Esophagus muscularis mucosa (tissue), 4 donors: Measurements from ENCODE around the gene MRPS22. TPM values are rescaled to one million over a fixed set of nuclear protein-coding genes. Genes with fewer than 3 reads are reported as not detected.
A peak's percentile ranks its signal among the peaks of the same experiment; 100 is the strongest.

Source experiments
- DNase-seq: peaks from one replicate; pipeline ENCODE4 v3.0.0-alpha.2; 2017; ENCODE audit errors: extremely low spot score
- H3K27ac ChIP-seq, 4 donors: fragments of 200-600 bp; sonication (generic); replicated peaks in 1 of 4; 1 replicate in 3 of 4; 2 replicates in 1 of 4; pipeline ENCODE4 v1.5.1; 2016 to 2019; ENCODE audit warnings: mild to moderate bottlenecking in 1 of 4
- H3K27me3 ChIP-seq, 4 donors: fragments of 200-600 bp; sonication (generic); one replicate each; pipeline versions ENCODE4 v1.5.1 to v1.6.0; 2016 to 2019
- H3K36me3 ChIP-seq, 4 donors: fragments of 200-600 bp; sonication (generic); one replicate each; pipeline ENCODE4 v1.5.1; 2016 to 2019
- H3K4me1 ChIP-seq, 4 donors: fragments of 200-600 bp; sonication (generic); one replicate each; pipeline ENCODE4 v1.5.1; 2016 to 2019
- H3K4me3 ChIP-seq, 4 donors: fragments of 200-600 bp; sonication (generic); 1 replicate in 2 of 4; 2 replicates in 2 of 4; pipeline ENCODE4 v1.5.1; 2016 to 2019; ENCODE audit warnings: mild to moderate bottlenecking in 4 of 4, moderate library complexity in 1 of 4
- H3K9me3 ChIP-seq, 4 donors: fragments of 200-600 bp; sonication (generic); 1 replicate in 3 of 4; 2 replicates in 1 of 4; pipeline ENCODE4 v1.5.1; 2016 to 2019
- CTCF ChIP-seq, 3 experiments: fragments of 200-600 bp in 2 of 3; fragments of 450-650 bp in 1 of 3; sonication (generic) in 2 of 3; IDR thresholded peaks; one replicate each; pipeline ENCODE4 v1.5.1; 2017 to 2019; ENCODE audit warnings: antibody characterized with exemption in 3 of 3, mild to moderate bottlenecking in 2 of 3, moderate library complexity in 1 of 3
- EP300 ChIP-seq: sonication (generic); formaldehyde crosslinking; IDR thresholded peaks from one replicate; pipeline ENCODE4 v1.6.1; 2017; ENCODE audit warnings: antibody characterized with exemption
- POLR2A ChIP-seq: fragments of 450-650 bp; IDR thresholded peaks from one replicate; pipeline ENCODE4 v1.6.1; 2017; ENCODE audit warnings: antibody characterized with exemption, moderate library complexity, mild to moderate bottlenecking, low read depth
- POLR2AphosphoS5 ChIP-seq, 2 donors: sonication (generic); formaldehyde crosslinking; IDR thresholded peaks; one replicate each; pipeline ENCODE4 v1.6.1; 2017; ENCODE audit warnings: antibody characterized with exemption in 2 of 2
- WGBS: methylation state at CpG from one replicate; pipeline ENCODE4 v1.1.5; 2018; 5-methylcytosine and 5-hydroxymethylcytosine counted together
- intact Hi-C: fragments of 100-400 bp; cut with DNase I; formaldehyde crosslinking; loops from one replicate; pipeline ENCODE4 v1.15.1; 2023
- total RNA-seq, 4 donors: library from RNA; depleted of rRNA; stranded (reverse); fragments of >200 nt; gene quantifications; one replicate each; pipeline versions ENCODE4 v1.1.0 to v1.2.1, GENCODE V29; 2016

Gene MRPS22
- total RNA-seq: 10 to 100 TPM; 37.0 to 50.9 (median 45.8) TPM

GRCh38 chr3:139343895-139344856, at the start of gene MRPS22:
TSS of gene MRPS22 (plus strand) at chr3:139344020. CDS start at chr3:139344027, 7 bp downstream.
- H3K27ac ChIP-seq: peak within 1 kb of the TSS; percentile 75 to 81 (median 80)
- under 1% methylated on average over 14 of the region's 37 CpGs for whole genome bisulfite sequencing
- peaks cover 0 to 7% (median 0%) of the 10 kb centered on the region in 4 donors for H3K27me3 ChIP-seq
- H3K36me3 ChIP-seq: peaks cover 19 to 27% (median 25%) of the 10 kb centered on the region in 4 donors
- DNase-seq: no peak
- peak within 1 kb of the TSS; percentile 68 to 95 (median 86) for H3K4me3 ChIP-seq
- intact Hi-C loops: no loop called here
- H3K9me3 ChIP-seq: no peaks in the 10 kb centered on the region
- TF ChIP-seq POLR2AphosphoS5 (IDR thresholded peaks at IDR 0.05): peak; percentile 61 to 86
- no peak for TF ChIP-seq EP300
- H3K4me1 ChIP-seq: peaks cover 15 to 29% (median 25%) of the 10 kb centered on the region in 4 donors

GRCh38 chr3:139295040-139295439, 48.8 kb upstream of the MRPS22 start:
- intact Hi-C loops: no loop called here
- 63% methylated on average over 5 of the region's 5 CpGs for WGBS
- no peak for TF ChIP-seq POLR2A
- no peak for TF ChIP-seq POLR2AphosphoS5 (IDR thresholded peaks at IDR 0.05)
- no peak for TF ChIP-seq CTCF (IDR thresholded peaks at IDR 0.05)
- no peak for TF ChIP-seq EP300

GRCh38 chr3:139296141-139296718, 47.6 kb upstream of the MRPS22 start:
- Histone ChIP-seq H3K27me3 (no peaks in the 10 kb centered on the region), H3K27ac (no peak overlapping the region), H3K4me1 (no peaks in the 10 kb centered on the region), H3K36me3 (no peaks in the 10 kb centered on the region), H3K4me3 (no peak overlapping the region), H3K9me3 (no peaks in the 10 kb centered on the region)
- 85% methylated on average over 9 of the region's 9 CpGs for WGBS
- intact Hi-C loops: no loop called here
- DNase-seq: no peak
- no peak for TF ChIP-seq CTCF (IDR thresholded peaks at IDR 0.05)
- no peak for TF ChIP-seq POLR2AphosphoS5 (IDR thresholded peaks at IDR 0.05)
- no peak for TF ChIP-seq POLR2A
- no peak for TF ChIP-seq EP300

More at GRCh38 chr3:139295040-139295439, 48.8 kb upstream of the MRPS22 start:
- H3K27ac ChIP-seq: no peak overlapping the region
- no peaks in the 10 kb centered on the region for H3K27me3 ChIP-seq
- no peaks in the 10 kb centered on the region for H3K9me3 ChIP-seq
- no peaks in the 10 kb centered on the region for H3K4me1 ChIP-seq
- H3K36me3 ChIP-seq: no peaks in the 10 kb centered on the region
- DNase-seq: no peak
- H3K4me3 ChIP-seq: no peak overlapping the region

- TF ChIP-seq CTCF (IDR thresholded peaks at IDR 0.05): no peak
- no peak for TF ChIP-seq POLR2AphosphoS5 (IDR thresholded peaks at IDR 0.05)
- TF ChIP-seq EP300: no peak
- no peak for TF ChIP-seq POLR2A
- intact Hi-C loops: no loop called here
- H3K4me3 ChIP-seq: no peak overlapping the region
- H3K27ac ChIP-seq: no peak overlapping the region
- WGBS: 88% methylated on average over 6 of the region's 6 CpGs
- no peaks in the 10 kb centered on the region for H3K9me3 ChIP-seq
- no peaks in the 10 kb centered on the region for H3K36me3 ChIP-seq
- DNase-seq: no peak
- H3K4me1 ChIP-seq: peaks cover 0 to 7% (median 0%) of the 10 kb centered on the region in 4 donors
- H3K27me3 ChIP-seq: no peaks in the 10 kb centered on the region
Observed at GRCh38 chr3:139297588-139298311, 46.1 kb upstream of the MRPS22 start.
